ENCODE results near the gene CYP2B6.
"Not testable (repeated sequence)": the region's sequence is repeated elsewhere in the genome, so short reads cannot be mapped to it uniquely, and the experiment has no call there.

CYP2B6 gene

DNA sequence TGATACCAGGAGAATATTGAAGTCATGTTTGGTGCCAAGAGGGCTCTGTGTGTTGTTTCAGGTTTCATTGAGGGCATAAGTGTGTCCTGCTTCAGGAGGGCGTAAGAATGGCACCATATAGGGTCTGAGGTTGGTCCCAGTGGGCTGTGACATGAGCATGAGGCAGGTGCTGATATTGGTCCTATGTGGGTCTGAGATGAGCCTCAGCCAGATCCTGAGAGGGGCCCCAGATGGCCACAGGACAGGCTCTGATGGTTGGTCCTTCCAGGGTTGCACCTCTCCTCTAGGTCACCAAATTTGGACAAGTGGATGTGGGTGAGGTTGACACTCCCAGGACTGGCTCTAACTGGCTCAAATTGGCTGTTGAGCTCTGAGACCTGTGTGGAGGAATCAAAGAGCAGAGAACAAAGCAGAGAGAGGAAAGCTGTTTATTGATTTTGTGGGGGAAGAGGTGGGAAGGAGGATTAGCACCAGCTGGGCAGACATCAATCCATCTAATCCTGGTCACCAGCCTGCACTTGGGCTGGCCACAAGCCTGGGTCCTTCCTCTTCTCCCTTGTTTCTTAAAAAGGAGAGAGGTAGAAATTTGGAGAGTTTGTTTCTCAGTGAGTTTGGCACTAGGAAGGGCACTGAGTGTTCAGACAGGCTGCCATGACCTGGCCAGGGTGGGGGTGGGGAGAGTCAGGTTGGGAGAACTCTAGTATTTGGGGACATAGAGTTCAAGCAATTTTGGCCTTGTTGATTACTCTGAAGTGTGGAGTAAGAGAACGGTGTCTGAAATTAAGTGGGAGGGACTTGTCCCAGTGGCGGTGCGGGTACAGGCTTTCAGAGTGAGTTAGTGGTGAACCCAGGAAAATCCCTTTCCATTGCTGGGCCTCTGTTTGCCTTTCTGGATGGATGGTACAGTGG is 38.7 kb downstream of the CYP2B6 start:
- TF ChIP-seq, protein P1, sequence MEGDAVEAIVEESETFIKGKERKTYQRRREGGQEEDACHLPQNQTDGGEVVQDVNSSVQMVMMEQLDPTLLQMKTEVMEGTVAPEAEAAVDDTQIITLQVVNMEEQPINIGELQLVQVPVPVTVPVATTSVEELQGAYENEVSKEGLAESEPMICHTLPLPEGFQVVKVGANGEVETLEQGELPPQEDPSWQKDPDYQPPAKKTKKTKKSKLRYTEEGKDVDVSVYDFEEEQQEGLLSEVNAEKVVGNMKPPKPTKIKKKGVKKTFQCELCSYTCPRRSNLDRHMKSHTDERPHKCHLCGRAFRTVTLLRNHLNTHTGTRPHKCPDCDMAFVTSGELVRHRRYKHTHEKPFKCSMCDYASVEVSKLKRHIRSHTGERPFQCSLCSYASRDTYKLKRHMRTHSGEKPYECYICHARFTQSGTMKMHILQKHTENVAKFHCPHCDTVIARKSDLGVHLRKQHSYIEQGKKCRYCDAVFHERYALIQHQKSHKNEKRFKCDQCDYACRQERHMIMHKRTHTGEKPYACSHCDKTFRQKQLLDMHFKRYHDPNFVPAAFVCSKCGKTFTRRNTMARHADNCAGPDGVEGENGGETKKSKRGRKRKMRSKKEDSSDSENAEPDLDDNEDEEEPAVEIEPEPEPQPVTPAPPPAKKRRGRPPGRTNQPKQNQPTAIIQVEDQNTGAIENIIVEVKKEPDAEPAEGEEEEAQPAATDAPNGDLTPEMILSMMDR (conservative IDR thresholded peaks at IDR 0.05; ENCODE audit: low read length) = no peak
- no peak for DNase-seq (ENCODE audit: low read depth)

DNA sequence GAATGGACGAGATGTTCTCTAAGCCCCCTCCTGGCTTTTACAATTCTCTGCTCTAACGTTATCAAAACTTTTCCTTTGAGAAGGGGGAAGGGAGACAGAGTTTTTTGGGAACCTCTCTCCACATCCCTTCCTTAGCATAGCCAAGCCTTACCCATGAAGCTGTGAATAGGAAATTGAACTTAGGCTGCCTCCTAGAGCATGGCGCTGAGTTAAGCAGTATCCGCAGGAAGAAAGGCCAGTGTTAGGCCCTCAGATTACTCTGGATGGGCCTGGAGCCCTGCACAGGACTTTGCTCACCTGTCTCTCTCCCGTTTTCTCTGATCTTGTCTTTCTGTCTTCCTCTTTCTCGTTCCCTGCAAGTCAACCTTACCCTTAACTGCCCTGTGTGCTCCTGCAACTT is 39.6 kb downstream of the CYP2B6 start:
- no peak for DNase-seq (ENCODE audit: low read depth)
- TF ChIP-seq, protein P1 (conservative IDR thresholded peaks at IDR 0.05; ENCODE audit: low read length) = no peak

More for the DNA sequence above, 38.7 kb downstream of the CYP2B6 start:
- no peak overlapping the region for H3K4me3 ChIP-seq (ENCODE audit: low read length)

DNA sequence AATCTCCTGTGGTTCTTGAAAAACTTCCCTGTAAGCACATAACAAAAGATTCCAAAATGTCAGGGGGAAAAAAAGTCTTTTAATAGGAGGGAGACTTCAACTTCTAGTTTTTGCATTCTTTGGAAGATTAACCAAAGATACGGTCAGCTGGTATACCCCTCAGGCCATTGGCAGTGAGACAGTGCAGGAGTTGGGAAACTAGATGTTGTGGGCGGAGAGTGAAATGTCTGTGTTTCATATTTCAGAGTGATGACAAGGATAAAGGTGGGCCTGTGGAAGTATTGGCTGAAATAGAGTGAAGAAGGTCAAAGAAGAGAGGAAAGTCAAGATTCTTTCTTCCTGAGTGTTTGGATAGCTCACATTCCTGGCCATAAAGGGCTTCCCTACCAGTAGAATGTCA is 40.8 kb downstream of the CYP2B6 start:
- no peak overlapping the region for H3K4me3 ChIP-seq (ENCODE audit: low read length)
- TF ChIP-seq, protein P1 (conservative IDR thresholded peaks at IDR 0.05; ENCODE audit: low read length) = no peak
- no peak for DNase-seq (ENCODE audit: low read depth)

More for the DNA sequence above, 39.6 kb downstream of the CYP2B6 start:
- H3K4me3 ChIP-seq (ENCODE audit: low read length) = no peak overlapping the region

DNA sequence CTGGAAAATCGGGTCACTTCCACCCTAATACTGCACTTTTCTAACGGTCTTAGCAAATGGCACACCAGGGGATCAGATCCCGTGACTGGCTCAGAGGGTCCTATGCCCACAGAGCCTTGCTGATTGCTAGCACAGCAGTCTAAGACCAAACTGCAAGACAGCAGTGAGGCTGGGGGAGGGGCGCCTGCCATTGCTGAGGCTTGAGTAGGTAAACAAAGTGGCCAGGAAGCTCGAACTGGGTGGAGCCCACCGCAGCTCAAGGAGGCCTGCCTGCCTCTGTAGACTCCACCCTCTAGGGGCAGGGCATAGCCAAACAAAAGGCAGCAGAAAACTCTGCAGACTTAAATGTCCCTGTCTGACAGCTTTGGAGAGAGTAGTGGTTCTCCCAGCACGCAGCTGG is 42.2 kb downstream of the CYP2B6 start:
- not testable (repeated sequence) for DNase-seq (ENCODE audit: low read depth)

DNA sequence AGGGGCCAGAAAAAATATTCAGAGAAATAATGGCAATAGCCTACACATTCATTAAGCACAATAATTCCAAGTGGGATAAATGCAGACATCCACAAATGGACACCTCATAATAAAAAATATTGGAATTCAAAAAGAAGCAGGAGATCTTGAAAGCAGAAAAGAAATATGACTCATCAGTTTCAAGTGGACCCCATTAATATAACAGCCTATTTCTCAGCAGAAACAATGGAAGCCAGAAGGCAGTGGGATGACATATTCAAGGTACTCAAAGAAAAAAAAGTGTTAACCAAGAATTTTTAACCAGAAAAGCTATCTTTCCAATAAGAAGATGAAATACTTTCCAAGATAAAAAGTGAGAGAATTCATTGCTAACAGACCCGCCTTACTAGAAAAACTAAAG is 48.7 kb downstream of the CYP2B6 start:
- no peak for DNase-seq (ENCODE audit: low read depth)
- TF ChIP-seq, protein P1 (conservative IDR thresholded peaks at IDR 0.05; ENCODE audit: low read length) = no peak
- no peak overlapping the region for H3K4me3 ChIP-seq (ENCODE audit: low read length)

More for the DNA sequence above, 42.2 kb downstream of the CYP2B6 start:
- H3K4me3 ChIP-seq (ENCODE audit: low read length) = not testable (repeated sequence)

DNA sequence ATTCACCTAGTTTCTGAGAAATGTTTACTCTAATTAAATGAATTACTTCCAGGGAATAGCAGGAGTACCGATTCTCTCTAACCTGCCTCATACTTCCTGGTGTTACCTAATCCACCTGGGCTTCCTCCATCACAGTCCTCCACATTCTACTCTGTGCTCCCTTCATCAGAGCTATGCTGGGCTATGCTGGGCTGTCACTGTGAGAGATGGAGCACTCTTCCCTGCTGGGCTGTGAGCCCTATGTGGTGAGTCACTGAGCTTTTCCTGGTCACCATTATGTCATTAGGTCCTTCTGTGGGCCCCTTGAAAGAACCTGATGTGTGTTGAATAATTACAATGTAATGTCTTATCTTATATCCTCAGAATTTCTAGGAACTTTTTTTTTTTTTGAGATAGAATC is 54.0 kb downstream of the CYP2B6 start:
- not testable (repeated sequence) for DNase-seq (ENCODE audit: low read depth); H3K4me3 ChIP-seq (ENCODE audit: low read length)

DNA sequence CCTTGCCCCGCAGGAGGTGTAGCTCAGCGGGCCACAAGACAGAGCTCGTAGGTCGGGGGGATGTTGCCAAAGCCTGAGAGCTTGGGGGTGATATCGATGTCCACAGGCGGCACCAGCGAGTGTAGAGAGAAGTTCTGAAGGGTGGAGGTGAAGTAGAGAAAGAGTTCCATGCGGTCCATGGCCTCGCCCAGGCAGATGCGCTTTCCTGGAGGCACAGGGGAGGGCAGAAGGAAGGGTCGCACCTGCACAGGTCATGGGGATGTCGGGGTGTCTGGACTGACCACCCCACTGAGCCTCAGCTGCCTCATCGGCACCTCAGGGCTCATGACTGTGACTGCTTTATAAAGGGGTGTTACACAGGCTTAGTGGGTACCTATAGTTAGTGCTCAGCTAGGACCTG is 59.3 kb downstream of the CYP2B6 start:
- TF ChIP-seq, protein P1 (conservative IDR thresholded peaks at IDR 0.05; ENCODE audit: low read length) = no peak
- no peak overlapping the region for H3K4me3 ChIP-seq (ENCODE audit: low read length)
- no peak for DNase-seq (ENCODE audit: low read depth)

DNA sequence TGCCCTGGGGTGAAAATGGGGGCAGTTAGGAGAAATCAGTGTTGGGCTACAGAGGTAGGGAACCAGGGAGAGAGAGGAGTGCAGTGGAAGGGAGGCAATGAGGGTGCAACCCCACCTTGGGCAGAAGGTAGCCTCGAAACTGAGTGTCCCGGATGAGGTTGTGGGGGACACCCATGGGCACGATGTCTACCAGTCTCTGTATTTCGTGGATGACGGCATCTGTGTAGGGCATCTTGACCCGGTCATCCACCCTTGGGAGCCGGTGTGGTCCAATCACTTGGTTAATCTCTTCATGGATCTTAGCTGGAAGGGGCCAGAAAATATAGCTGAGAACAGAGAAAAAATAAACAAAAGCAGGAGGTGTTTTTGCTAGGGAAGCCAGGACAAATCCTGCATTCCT is 61.1 kb downstream of the CYP2B6 start:
- H3K4me3 ChIP-seq (ENCODE audit: low read length); DNase-seq (ENCODE audit: low read depth): not testable (repeated sequence)

DNA sequence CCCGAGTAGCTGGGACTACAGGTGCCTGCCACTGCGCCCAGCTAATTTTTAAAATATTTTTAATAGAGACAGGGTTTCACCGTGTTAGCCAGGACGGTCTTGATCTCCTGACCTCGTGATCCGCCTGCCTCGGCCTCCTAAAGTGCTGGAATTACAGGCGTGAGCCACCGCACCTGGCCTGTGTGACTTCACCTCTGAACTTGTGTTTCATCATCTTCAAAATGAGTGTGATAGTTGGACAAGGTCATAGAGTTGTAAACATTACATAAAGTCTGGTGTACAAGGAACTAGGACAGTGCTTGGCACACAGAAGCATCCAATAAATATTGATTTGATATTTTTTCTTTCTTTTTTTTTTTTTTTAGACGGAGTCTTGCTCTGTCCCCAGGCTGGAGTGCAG is 62.2 kb downstream of the CYP2B6 start:
- H3K4me3 ChIP-seq (ENCODE audit: low read length); DNase-seq (ENCODE audit: low read depth): not testable (repeated sequence)
